Smooth muscle cell (in vitro differentiated cells): ENCODE data around the gene MPRIP. TPM values are rescaled to one million over a fixed set of nuclear protein-coding genes. Genes with fewer than 3 reads are reported as not detected.

Experiments used
- DNase-seq: peaks from one replicate; lab custom pipeline; 2025; ENCODE audit not compliant: unreplicated experiment; lab: John Stamatoyannopoulos, UW
- H2AFZ ChIP-seq: fragments of 200-600 bp; sonication (generic); 2 replicates; pipeline ENCODE4 v1.6.0; 2016; ENCODE audit warnings: antibody characterized with exemption, low read depth, mild to moderate bottlenecking
- H3F3A ChIP-seq: fragments of 200-600 bp; sonication (generic); 2 replicates; pipeline ENCODE4 v1.6.0; 2017; ENCODE audit warnings: antibody characterized with exemption, low read depth
- H3K27ac ChIP-seq: fragments of 200-600 bp; sonication (generic); 2 replicates; pipeline ENCODE4 v1.5.1; 2016; ENCODE audit warnings: low read depth, mild to moderate bottlenecking
- H3K27me3 ChIP-seq: fragments of 200-600 bp; sonication (generic); 2 replicates; pipeline ENCODE4 v1.6.1; 2016; ENCODE audit warnings: low read depth, mild to moderate bottlenecking
- H3K36me3 ChIP-seq: fragments of 200-600 bp; sonication (generic); 2 replicates; pipeline ENCODE4 v1.5.1; 2016; ENCODE audit warnings: low read depth
- H3K4me1 ChIP-seq: fragments of 200-600 bp; sonication (generic); 2 replicates; pipeline ENCODE4 v1.5.1; 2016; ENCODE audit warnings: low read depth
- H3K4me2 ChIP-seq: fragments of 200-600 bp; sonication (generic); 2 replicates; pipeline ENCODE4 v1.6.0; 2016; ENCODE audit warnings: mild to moderate bottlenecking
- H3K4me3 ChIP-seq: fragments of 200-600 bp; sonication (generic); 2 replicates; pipeline ENCODE4 v1.5.1; 2016; ENCODE audit warnings: mild to moderate bottlenecking
- H3K79me2 ChIP-seq: fragments of 200-600 bp; sonication (generic); 2 replicates; pipeline ENCODE4 v1.6.0; 2016; ENCODE audit warnings: low read depth, mild to moderate bottlenecking
- H3K9ac ChIP-seq: fragments of 200-600 bp; sonication (generic); 2 replicates; pipeline ENCODE4 v1.6.0; 2016; ENCODE audit warnings: low read depth
- H3K9me3 ChIP-seq: fragments of 200-600 bp; sonication (generic); replicated peaks from 2 replicates; pipeline ENCODE4 v1.5.1; 2016; ENCODE audit warnings: low read depth
- H4K20me1 ChIP-seq: fragments of 200-600 bp; sonication (generic); 2 replicates; pipeline ENCODE4 v1.6.0; 2016; ENCODE audit warnings: low read depth
- WGBS: methylation state at CpG from one replicate; pipeline ENCODE4 v1.1.7; 2016; ENCODE audit warnings: low lambda C conversion rate; 5-methylcytosine and 5-hydroxymethylcytosine counted together
- polyA plus RNA-seq: library from polyadenylated mRNA; unstranded; fragments of >200 nt; fragmentation: Nextera tagmentation; extraction: Ambion mirVana; gene quantifications from 2 replicates; pipeline ENCODE4 v1.2.1, GENCODE V29; 2016
- total RNA-seq: library from RNA; depleted of rRNA; stranded (reverse); fragments of >200 nt; gene quantifications from 2 replicates; pipeline ENCODE4 v1.2.3, GENCODE V29; 2014
- TF ChIP-seq, protein P1 (sequence below): fragments of 200-600 bp; sonication (generic); IDR thresholded peaks from 2 replicates; pipeline ENCODE4 v1.5.1; 2017; ENCODE audit warnings: borderline replicate concordance, mild to moderate bottlenecking, antibody characterized with exemption; ENCODE audit not compliant: insufficient read depth, poor library complexity, severe bottlenecking

Gene MPRIP
- total and polyA plus RNA-seq, 2 experiments from 2014 or later = 58.8 to 69.3 TPM

GRCh38 chr17:17144061-17144460, 101.8 kb downstream of the MPRIP start:
- H3K36me3 ChIP-seq = no peaks in the 10 kb centered on the region
- no peaks in the 10 kb centered on the region for H3K79me2 ChIP-seq
- H3K27me3 ChIP-seq = no peaks in the 10 kb centered on the region
- H3K9me3 ChIP-seq = no peaks in the 10 kb centered on the region
- TF ChIP-seq, protein P1, sequence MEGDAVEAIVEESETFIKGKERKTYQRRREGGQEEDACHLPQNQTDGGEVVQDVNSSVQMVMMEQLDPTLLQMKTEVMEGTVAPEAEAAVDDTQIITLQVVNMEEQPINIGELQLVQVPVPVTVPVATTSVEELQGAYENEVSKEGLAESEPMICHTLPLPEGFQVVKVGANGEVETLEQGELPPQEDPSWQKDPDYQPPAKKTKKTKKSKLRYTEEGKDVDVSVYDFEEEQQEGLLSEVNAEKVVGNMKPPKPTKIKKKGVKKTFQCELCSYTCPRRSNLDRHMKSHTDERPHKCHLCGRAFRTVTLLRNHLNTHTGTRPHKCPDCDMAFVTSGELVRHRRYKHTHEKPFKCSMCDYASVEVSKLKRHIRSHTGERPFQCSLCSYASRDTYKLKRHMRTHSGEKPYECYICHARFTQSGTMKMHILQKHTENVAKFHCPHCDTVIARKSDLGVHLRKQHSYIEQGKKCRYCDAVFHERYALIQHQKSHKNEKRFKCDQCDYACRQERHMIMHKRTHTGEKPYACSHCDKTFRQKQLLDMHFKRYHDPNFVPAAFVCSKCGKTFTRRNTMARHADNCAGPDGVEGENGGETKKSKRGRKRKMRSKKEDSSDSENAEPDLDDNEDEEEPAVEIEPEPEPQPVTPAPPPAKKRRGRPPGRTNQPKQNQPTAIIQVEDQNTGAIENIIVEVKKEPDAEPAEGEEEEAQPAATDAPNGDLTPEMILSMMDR = no peak
- H3K27ac ChIP-seq = no peak overlapping the region
- no peak overlapping the region for H3K9ac ChIP-seq
- DNase-seq = no peak
- H2AFZ ChIP-seq = no peak overlapping the region
- WGBS = 98% methylated on average over 4 of the region's 4 CpGs
- H3F3A ChIP-seq = no peaks in the 10 kb centered on the region
- no peak overlapping the region for H3K4me3 ChIP-seq
- H3K4me2 ChIP-seq = no peak overlapping the region
- no peaks in the 10 kb centered on the region for H3K4me1 ChIP-seq
- H4K20me1 ChIP-seq = peaks cover 43% of the 10 kb centered on the region

GRCh38 chr17:17144916-17145665, 102.8 kb downstream of the MPRIP start:
- Histone ChIP-seq H3K79me2 (no peaks in the 10 kb centered on the region), H3K27me3 (no peaks in the 10 kb centered on the region), H3K4me3 (no peak overlapping the region), H2AFZ (no peak overlapping the region), H3K36me3 (no peaks in the 10 kb centered on the region), H3K4me1 (no peaks in the 10 kb centered on the region), H3F3A (no peaks in the 10 kb centered on the region), H3K9ac (no peak overlapping the region), H3K4me2 (no peak overlapping the region), H4K20me1 (peaks cover 41% of the 10 kb centered on the region), H3K9me3 (no peaks in the 10 kb centered on the region), H3K27ac (no peak overlapping the region)
- no peak for DNase-seq
- TF ChIP-seq, protein P1 = no peak
- WGBS = 96% methylated on average over 13 of the region's 13 CpGs

GRCh38 chr17:17146786-17147406, 104.6 kb downstream of the MPRIP start:
- peaks cover 42% of the 10 kb centered on the region for H4K20me1 ChIP-seq
- WGBS = 92% methylated on average over 14 of the region's 14 CpGs
- TF ChIP-seq, protein P1 = peak; percentile 14
- no peak overlapping the region for H3K4me2 ChIP-seq
- DNase-seq = no peak
- H2AFZ ChIP-seq = no peak overlapping the region
- H3K27ac ChIP-seq = no peak overlapping the region
- H3K27me3 ChIP-seq = no peaks in the 10 kb centered on the region
- H3K4me1 ChIP-seq = peaks cover 4% of the 10 kb centered on the region
- no peaks in the 10 kb centered on the region for H3K36me3 ChIP-seq
- no peak overlapping the region for H3K9ac ChIP-seq
- no peak overlapping the region for H3K4me3 ChIP-seq
- no peaks in the 10 kb centered on the region for H3K79me2 ChIP-seq
- no peaks in the 10 kb centered on the region for H3F3A ChIP-seq
- H3K9me3 ChIP-seq = no peaks in the 10 kb centered on the region

GRCh38 chr17:17147821-17148220, 105.6 kb downstream of the MPRIP start:
- 73% methylated on average over 5 of the region's 5 CpGs for WGBS

More at GRCh38 chr17:17147821-17148220, 105.6 kb downstream of the MPRIP start:
- TF ChIP-seq, protein P1 = no peak
- Histone ChIP-seq H4K20me1 (peaks cover 47% of the 10 kb centered on the region), H3K4me2 (no peak overlapping the region), H2AFZ (no peak overlapping the region), H3K27ac (no peak overlapping the region), H3K9me3 (no peaks in the 10 kb centered on the region), H3F3A (no peaks in the 10 kb centered on the region), H3K4me1 (peaks cover 4% of the 10 kb centered on the region), H3K27me3 (no peaks in the 10 kb centered on the region), H3K79me2 (no peaks in the 10 kb centered on the region), H3K4me3 (no peak overlapping the region), H3K36me3 (no peaks in the 10 kb centered on the region), H3K9ac (no peak overlapping the region)
- no peak for DNase-seq
